Mesendoderm (in vitro differentiated cells): ENCODE results near the gene ZCCHC7.

Experiments used
- DNase-seq: peaks from one replicate; pipeline ENCODE4 v3.0.0; 2013
- H2AK5ac ChIP-seq: 2 replicates; pipeline ENCODE4 v1.6.1; 2013; ENCODE audit warnings: low read length, inconsistent platforms
- H2BK120ac ChIP-seq: 2 replicates; pipeline ENCODE4 v1.6.1; 2013; ENCODE audit warnings: low read depth, mild to moderate bottlenecking, low read length, moderate library complexity, mixed read lengths
- H2BK15ac ChIP-seq: replicated peaks from 2 replicates; pipeline ENCODE4 v1.6.1; 2013; ENCODE audit warnings: low read depth, mild to moderate bottlenecking, moderate library complexity
- H2BK5ac ChIP-seq: 2 replicates; pipeline ENCODE4 v1.6.1; 2013; ENCODE audit warnings: low read length, inconsistent platforms
- H3K18ac ChIP-seq: 2 replicates; pipeline ENCODE4 v1.6.1; 2013; ENCODE audit warnings: mild to moderate bottlenecking, low read length, mixed read lengths
- H3K23ac ChIP-seq: one replicate; pipeline ENCODE4 v1.6.1; 2013; ENCODE audit warnings: low read length
- H3K27ac ChIP-seq: 2 replicates; pipeline ENCODE4 v1.5.1; 2013; ENCODE audit warnings: low read depth, mild to moderate bottlenecking, inconsistent platforms, low read length, moderate library complexity
- H3K27me3 ChIP-seq: 2 replicates; pipeline ENCODE4 v1.6.1; 2013; ENCODE audit warnings: low read length, control low read depth, mild to moderate bottlenecking, inconsistent platforms; ENCODE audit not compliant: insufficient read depth, poor library complexity
- H3K36me3 ChIP-seq: 2 replicates; pipeline ENCODE4 v1.6.1; 2013; ENCODE audit warnings: low read length, inconsistent platforms; ENCODE audit not compliant: control insufficient read depth, insufficient read depth
- H3K4ac ChIP-seq: one replicate; pipeline ENCODE4 v1.6.1; 2013; ENCODE audit warnings: low read depth, mild to moderate bottlenecking, low read length, moderate library complexity
- H3K4me1 ChIP-seq: 2 replicates; pipeline ENCODE4 v1.6.1; 2013; ENCODE audit warnings: low read depth, low read length, inconsistent platforms; ENCODE audit not compliant: control insufficient read depth
- H3K4me2 ChIP-seq: 2 replicates; pipeline ENCODE4 v1.6.1; 2013; ENCODE audit warnings: low read length
- H3K4me3 ChIP-seq: 2 replicates; pipeline ENCODE4 v1.5.1; 2013; ENCODE audit warnings: mild to moderate bottlenecking, low read length
- H3K56ac ChIP-seq: one replicate; pipeline ENCODE4 v1.6.1; 2013; ENCODE audit warnings: low read length
- H3K79me1 ChIP-seq: 2 replicates; pipeline ENCODE4 v1.6.1; 2013; ENCODE audit warnings: low read length, inconsistent platforms
- H3K79me2 ChIP-seq: 2 replicates; pipeline ENCODE4 v1.6.1; 2013; ENCODE audit warnings: mild to moderate bottlenecking, low read length; ENCODE audit not compliant: control insufficient read depth, insufficient read depth
- H3K9ac ChIP-seq: 2 replicates; pipeline ENCODE4 v1.6.1; 2013; ENCODE audit warnings: low read length, inconsistent platforms
- H4K5ac ChIP-seq: one replicate; pipeline ENCODE4 v1.6.1; 2013; ENCODE audit warnings: low read length
- H4K8ac ChIP-seq: one replicate; pipeline ENCODE4 v1.6.1; 2013; ENCODE audit warnings: low read depth, mild to moderate bottlenecking, control low read depth, low read length, moderate library complexity
- WGBS: extraction: QIAGEN DNeasy Blood & Tissue Kit; methylation state at CpG from one replicate; pipeline ENCODE4 v1.1.7; 2013; ENCODE audit warnings: low lambda C conversion rate, missing lambda C conversion rate; ENCODE audit not compliant: insufficient coverage; ENCODE audit errors: extremely low coverage; 5-methylcytosine and 5-hydroxymethylcytosine counted together

The ZCCHC7 gene

GRCh38 chr9:37242089-37242488 lies 121.7 kb downstream of the ZCCHC7 start:
- no peak overlapping the region for H3K27ac ChIP-seq
- H3K79me2 ChIP-seq, result no peaks in the 10 kb centered on the region
- no peak overlapping the region for H2BK5ac ChIP-seq
- H3K4me3 ChIP-seq, result no peak overlapping the region
- no peak overlapping the region for H2BK120ac ChIP-seq
- no peaks in the 10 kb centered on the region for H3K36me3 ChIP-seq
- no peak overlapping the region for H3K23ac ChIP-seq
- no peak overlapping the region for H4K5ac ChIP-seq
- H2AK5ac ChIP-seq, result no peak overlapping the region
- H3K9ac ChIP-seq, result no peak overlapping the region
- DNase-seq, result no peak
- H3K79me1 ChIP-seq, result no peaks in the 10 kb centered on the region
- H3K56ac ChIP-seq, result no peak overlapping the region
- H2BK15ac ChIP-seq, result no peak overlapping the region
- H3K4me2 ChIP-seq, result no peak overlapping the region
- H3K4ac ChIP-seq, result no peak overlapping the region
- H3K18ac ChIP-seq, result no peak overlapping the region
- no peaks in the 10 kb centered on the region for H3K4me1 ChIP-seq
- WGBS, result no CpG with 5 or more reads among the region's 1 CpG
- H3K27me3 ChIP-seq, result no peaks in the 10 kb centered on the region
- no peak overlapping the region for H4K8ac ChIP-seq

- H3K4me1 ChIP-seq, result no peaks in the 10 kb centered on the region
- no peaks in the 10 kb centered on the region for H3K36me3 ChIP-seq
- no peak overlapping the region for H3K4me2 ChIP-seq
- no peak overlapping the region for H3K4ac ChIP-seq
- H3K79me2 ChIP-seq, result no peaks in the 10 kb centered on the region
- WGBS, result no CpG with 5 or more reads among the region's 5 CpGs
- H2AK5ac ChIP-seq, result no peak overlapping the region
- H2BK5ac ChIP-seq, result no peak overlapping the region
- no peak overlapping the region for H3K27ac ChIP-seq
- H4K8ac ChIP-seq, result no peak overlapping the region
- H3K27me3 ChIP-seq, result no peaks in the 10 kb centered on the region
- no peak overlapping the region for H3K18ac ChIP-seq
- no peaks in the 10 kb centered on the region for H3K79me1 ChIP-seq
- no peak overlapping the region for H2BK15ac ChIP-seq
- no peak overlapping the region for H3K4me3 ChIP-seq
- no peak for DNase-seq
- no peak overlapping the region for H4K5ac ChIP-seq
- H3K9ac ChIP-seq, result no peak overlapping the region
- no peak overlapping the region for H2BK120ac ChIP-seq
- no peak overlapping the region for H3K56ac ChIP-seq
- H3K23ac ChIP-seq, result no peak overlapping the region
These were observed 123.4 kb downstream of the ZCCHC7 start for GRCh38 chr9:37243588-37244345.

- WGBS, result no CpG with 5 or more reads among the region's 3 CpGs
- no peak for DNase-seq
- H3K18ac ChIP-seq, result no peak overlapping the region
- H3K79me1 ChIP-seq, result no peaks in the 10 kb centered on the region
- no peak overlapping the region for H3K4me2 ChIP-seq
- no peak overlapping the region for H3K4me3 ChIP-seq
- no peak overlapping the region for H4K8ac ChIP-seq
- H3K9ac ChIP-seq, result no peak overlapping the region
- H2BK15ac ChIP-seq, result no peak overlapping the region
- H3K4ac ChIP-seq, result no peak overlapping the region
- no peaks in the 10 kb centered on the region for H3K27me3 ChIP-seq
- no peak overlapping the region for H2BK120ac ChIP-seq
- no peak overlapping the region for H3K23ac ChIP-seq
- H3K27ac ChIP-seq, result no peak overlapping the region
- no peak overlapping the region for H2BK5ac ChIP-seq
- H3K4me1 ChIP-seq, result no peaks in the 10 kb centered on the region
- no peak overlapping the region for H3K56ac ChIP-seq
- H4K5ac ChIP-seq, result no peak overlapping the region
- no peak overlapping the region for H2AK5ac ChIP-seq
- no peaks in the 10 kb centered on the region for H3K79me2 ChIP-seq
- no peaks in the 10 kb centered on the region for H3K36me3 ChIP-seq
These were observed 126.5 kb downstream of the ZCCHC7 start for GRCh38 chr9:37246826-37247225.

GRCh38 chr9:37248651-37249163 lies 128.3 kb downstream of the ZCCHC7 start:
- H3K56ac ChIP-seq, result no peak overlapping the region
- no peak overlapping the region for H3K4me3 ChIP-seq
- H3K23ac ChIP-seq, result no peak overlapping the region
- no peaks in the 10 kb centered on the region for H3K4me1 ChIP-seq
- H3K27me3 ChIP-seq, result no peaks in the 10 kb centered on the region
- H2BK5ac ChIP-seq, result no peak overlapping the region
- no peak overlapping the region for H3K27ac ChIP-seq
- H3K4ac ChIP-seq, result no peak overlapping the region
- no peak for DNase-seq
- no peak overlapping the region for H4K8ac ChIP-seq
- H3K4me2 ChIP-seq, result no peak overlapping the region
- no peaks in the 10 kb centered on the region for H3K79me2 ChIP-seq
- no peaks in the 10 kb centered on the region for H3K79me1 ChIP-seq
- no peak overlapping the region for H2BK15ac ChIP-seq
- no peak overlapping the region for H4K5ac ChIP-seq
- no peak overlapping the region for H3K18ac ChIP-seq
- H2BK120ac ChIP-seq, result no peak overlapping the region
- no peak overlapping the region for H2AK5ac ChIP-seq
- no peak overlapping the region for H3K9ac ChIP-seq
- no peaks in the 10 kb centered on the region for H3K36me3 ChIP-seq

- H4K8ac ChIP-seq, result peak overlapping the region; percentile 13
- DNase-seq, result peak; percentile 78
- H2AK5ac ChIP-seq, result no peak overlapping the region
These were observed 131.1 kb downstream of the ZCCHC7 start for GRCh38 chr9:37251452-37251851.

More at GRCh38 chr9:37251452-37251851, 131.1 kb downstream of the ZCCHC7 start:
- Histone ChIP-seq H3K79me1 (no peaks in the 10 kb centered on the region), H3K27ac (no peak overlapping the region), H3K18ac (peak overlapping the region; percentile 68), H2BK120ac (no peak overlapping the region), H3K4me3 (no peak overlapping the region), H3K79me2 (no peaks in the 10 kb centered on the region), H3K23ac (no peak overlapping the region), H3K4me2 (no peak overlapping the region), H3K9ac (no peak overlapping the region), H4K5ac (no peak overlapping the region), H2BK15ac (no peak overlapping the region), H3K4me1 (no peaks in the 10 kb centered on the region), H3K4ac (peak overlapping the region; percentile 36), H2BK5ac (no peak overlapping the region), H3K56ac (no peak overlapping the region), H3K36me3 (no peaks in the 10 kb centered on the region), H3K27me3 (no peaks in the 10 kb centered on the region)
- no CpG with 5 or more reads among the region's 6 CpGs for WGBS
